HG03442 (cell line): ENCODE measurements around the gene LAMTOR5.

Source experiments
- ATAC-seq: cut with Tn5 transposase; IDR thresholded peaks from one replicate; pipeline ENCODE4 v1.9.1; 2021; ENCODE audit warnings: mild to moderate bottlenecking, moderate library complexity; ENCODE audit not compliant: unreplicated experiment

The LAMTOR5 gene

GRCh38 chr1:110390692-110391245, 16.7 kb downstream of the LAMTOR5 start, which contains the start of gene SLC16A4:
Gene SLC16A4 (minus strand): TSS chr1:110391026. CDS start chr1:110389323, 1,703 bp downstream.
- no peak for ATAC-seq

DNA sequence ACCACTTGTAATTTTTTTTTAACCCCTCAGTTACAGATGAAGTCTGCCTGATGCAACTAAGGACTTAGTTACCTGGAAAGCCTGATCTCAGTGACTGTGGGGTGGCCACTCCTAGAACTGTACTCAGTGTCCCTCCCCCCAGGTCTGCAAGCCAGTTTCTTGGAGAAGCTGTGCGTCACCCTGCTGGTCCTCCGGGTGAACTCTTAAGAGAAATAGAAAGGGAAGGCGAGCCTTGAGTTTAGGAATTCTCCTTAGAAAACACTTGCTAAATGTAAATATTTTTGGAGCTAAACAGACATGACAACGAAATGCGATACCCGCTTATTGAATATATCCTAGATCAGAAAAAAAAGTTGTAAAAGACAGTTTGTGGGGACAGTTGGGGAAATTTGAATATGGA, 17.4 kb downstream of the LAMTOR5 start:
- ATAC-seq: no peak

GRCh38 chr1:110387048-110387754, 20.3 kb downstream of the LAMTOR5 start:
- ATAC-seq: no peak

GRCh38 chr1:110385369-110385768, 22.1 kb downstream of the LAMTOR5 start:
- ATAC-seq: no peak

DNA sequence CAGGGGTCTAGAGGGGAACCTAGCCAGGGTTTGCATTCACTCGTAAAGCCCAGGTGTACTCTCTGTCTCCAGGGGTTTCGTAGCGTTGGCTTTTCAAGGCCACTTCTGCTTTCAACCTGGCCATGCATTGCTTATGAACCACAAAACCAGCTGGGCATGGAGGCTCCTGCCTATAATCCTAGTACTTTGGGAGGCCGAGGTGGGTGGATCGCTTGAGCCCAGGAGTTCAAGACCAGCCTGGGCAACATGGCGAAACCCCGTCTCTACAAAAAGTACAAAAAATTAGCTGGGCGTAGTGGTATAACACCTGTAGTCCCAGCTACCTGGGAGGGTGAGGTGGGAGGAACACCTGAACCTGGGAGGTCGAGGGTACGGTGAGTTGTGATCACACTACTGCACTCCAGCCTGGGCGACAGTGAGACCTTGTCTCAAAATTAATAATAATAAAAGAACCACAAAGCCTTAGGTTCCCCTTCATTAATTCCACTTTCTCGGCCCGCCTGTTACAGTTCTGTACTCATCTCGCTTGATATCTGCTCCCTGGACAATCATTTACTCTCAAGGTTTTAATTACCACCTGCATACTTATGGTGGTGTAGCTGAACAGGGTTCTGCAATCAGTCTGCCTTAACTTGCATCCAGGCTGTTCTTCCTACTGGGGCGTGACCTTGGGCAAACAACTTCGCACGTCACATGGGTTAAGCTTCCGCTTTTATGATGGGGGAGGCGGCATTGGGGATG, 22.7 kb downstream of the LAMTOR5 start:
- no peak for ATAC-seq

DNA sequence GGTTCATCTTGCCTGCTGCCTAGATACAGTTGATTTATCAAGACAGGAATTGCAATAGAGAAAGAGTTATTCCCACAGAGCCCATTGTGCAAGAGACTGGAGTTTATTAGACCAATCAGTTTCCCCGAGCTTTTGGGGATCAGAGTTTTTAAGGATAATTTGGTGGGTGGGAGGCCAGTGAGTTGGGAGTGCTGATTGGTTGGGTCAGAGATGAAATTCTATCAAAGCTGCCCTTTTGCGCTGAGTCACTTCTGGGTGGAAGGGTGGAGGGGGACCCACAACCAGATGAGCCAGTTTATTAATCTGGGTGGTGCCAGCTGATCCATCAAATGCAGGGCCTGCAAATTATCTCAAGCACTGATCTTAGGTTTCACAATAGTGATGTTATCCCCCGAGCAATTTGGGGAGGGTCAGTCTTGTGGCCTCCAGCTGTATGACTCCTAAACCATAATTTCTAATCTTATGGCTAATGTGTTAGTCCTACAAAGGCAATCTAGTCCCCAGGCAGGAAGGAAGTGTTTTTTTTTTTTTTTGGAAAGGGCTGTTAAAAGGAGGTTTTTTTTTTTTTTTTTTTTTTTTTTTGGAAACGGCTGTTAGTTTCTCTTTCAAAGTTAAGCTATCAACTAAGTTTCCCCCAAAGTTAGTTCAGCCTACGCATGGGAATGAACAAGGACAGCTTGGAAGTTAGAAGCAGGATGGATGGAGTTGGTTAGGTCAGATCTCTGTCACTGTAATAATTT, 24.1 kb downstream of the LAMTOR5 start:
- ATAC-seq: no peak

GRCh38 chr1:110380672-110381283, 26.7 kb downstream of the LAMTOR5 start:
- no peak for ATAC-seq

- ATAC-seq: no peak
Measured at GRCh38 chr1:110375490-110375889, 32.0 kb downstream of the LAMTOR5 start.

- no peak for ATAC-seq
Measured at GRCh38 chr1:110370827-110371226, 36.7 kb downstream of the LAMTOR5 start.

DNA sequence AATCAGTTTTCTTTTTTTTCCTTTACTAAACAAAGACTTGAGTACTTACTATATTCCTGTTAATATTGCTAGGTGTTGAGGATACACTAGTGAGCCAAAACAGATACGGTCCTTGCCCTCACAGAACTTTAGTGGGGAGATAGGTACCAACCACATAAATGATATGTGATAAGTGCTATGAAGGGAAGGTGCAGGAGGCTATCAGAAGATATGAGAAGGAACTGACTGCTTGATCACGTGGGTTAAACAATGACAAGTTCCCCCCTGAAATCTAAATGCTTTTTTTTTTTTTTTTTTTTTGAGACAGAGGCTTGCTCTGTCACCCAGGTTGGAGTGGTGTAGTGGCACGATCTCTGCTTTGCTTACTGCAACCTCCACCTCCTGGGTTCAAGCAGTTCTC, 43.3 kb downstream of the LAMTOR5 start:
- ATAC-seq: no peak

- ATAC-seq: no peak
Measured at GRCh38 chr1:110361856-110362255, 45.6 kb downstream of the LAMTOR5 start.

DNA sequence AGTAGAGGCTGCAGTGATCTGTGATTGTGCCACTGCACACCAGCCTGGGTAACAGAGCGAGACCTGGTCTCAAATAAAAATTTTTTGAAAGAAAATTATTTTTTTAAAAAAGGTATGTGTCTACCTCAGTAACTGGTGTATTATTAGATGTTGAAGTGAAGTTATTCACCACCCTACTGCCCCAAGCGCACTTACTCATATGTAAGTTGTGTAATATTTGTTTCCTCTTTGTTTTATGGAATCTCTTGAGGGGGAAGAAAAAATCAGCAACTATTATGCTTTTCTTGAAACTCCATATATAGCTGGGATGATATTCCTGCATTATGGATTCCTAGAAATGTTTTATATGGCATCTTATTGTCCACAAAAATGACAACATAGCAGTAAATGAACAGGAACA, 47.1 kb downstream of the LAMTOR5 start:
- no peak for ATAC-seq

DNA sequence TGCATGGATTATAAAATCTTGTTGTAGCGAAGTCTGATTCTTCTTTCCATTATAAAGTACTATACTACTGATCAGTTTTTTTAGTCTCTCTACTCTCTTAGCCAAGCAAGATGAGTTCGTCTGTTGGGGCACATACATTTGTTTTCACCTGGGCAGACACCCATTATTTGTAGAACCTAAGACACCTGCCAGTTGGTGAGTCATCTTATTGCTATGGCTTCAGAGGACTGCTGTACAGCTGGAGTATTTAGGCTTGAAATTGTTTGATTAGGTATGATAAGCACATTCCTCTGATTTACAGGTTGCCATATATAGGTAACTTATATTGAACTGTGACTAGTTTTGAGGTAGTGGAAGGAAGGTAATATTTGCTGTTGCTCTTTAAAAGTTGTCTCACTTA, 51.1 kb downstream of the LAMTOR5 start:
- no peak for ATAC-seq

DNA sequence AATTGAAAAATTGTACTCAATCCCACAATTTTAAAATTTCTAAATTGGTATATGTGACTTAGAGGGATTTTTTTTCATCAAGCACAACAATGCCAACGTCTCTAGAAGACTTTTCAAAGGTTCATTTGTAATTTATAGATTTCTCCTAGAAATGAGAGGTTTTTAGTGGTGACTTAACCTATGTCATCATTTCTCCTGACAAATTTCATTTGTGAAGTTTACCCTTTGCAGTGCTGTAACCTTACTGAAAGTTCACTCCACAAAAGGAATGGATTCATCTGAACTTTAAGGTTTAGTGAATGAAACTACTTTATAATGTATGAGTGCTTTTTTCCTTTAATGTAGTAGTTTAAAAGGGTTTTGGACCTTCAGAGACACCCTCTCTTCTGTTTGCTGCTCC, 52.2 kb downstream of the LAMTOR5 start:
- ATAC-seq: no peak
